NCI-H1105 treated with DMSO at 0.1 percent for 48 hours (cell line): ENCODE data around the gene MMP20.

Experiments used
- DNase-seq: peaks from one replicate; lab custom pipeline; 2025; lab: John Stamatoyannopoulos, UW

Gene MMP20

DNA sequence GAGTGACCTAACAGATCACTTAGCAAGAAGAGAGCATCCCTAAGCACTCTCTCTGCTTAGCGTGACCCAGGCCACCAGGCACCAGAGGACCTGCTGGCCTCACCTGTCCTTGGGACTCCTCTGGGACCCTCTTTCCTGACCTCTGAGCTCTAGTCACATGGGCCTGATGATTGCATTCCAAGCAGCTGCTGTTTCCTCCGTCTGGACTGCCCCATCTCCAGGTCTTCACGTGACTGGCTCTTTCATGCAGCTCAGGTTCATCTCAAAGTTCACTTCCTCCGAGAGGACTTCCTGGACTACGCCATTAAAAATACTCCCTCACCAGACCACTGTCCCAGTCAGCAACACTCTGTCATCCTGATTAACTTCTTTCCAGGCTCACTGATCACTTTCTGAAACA lies 2.9 kb downstream of the MMP20 start:
- no peak for DNase-seq

DNA sequence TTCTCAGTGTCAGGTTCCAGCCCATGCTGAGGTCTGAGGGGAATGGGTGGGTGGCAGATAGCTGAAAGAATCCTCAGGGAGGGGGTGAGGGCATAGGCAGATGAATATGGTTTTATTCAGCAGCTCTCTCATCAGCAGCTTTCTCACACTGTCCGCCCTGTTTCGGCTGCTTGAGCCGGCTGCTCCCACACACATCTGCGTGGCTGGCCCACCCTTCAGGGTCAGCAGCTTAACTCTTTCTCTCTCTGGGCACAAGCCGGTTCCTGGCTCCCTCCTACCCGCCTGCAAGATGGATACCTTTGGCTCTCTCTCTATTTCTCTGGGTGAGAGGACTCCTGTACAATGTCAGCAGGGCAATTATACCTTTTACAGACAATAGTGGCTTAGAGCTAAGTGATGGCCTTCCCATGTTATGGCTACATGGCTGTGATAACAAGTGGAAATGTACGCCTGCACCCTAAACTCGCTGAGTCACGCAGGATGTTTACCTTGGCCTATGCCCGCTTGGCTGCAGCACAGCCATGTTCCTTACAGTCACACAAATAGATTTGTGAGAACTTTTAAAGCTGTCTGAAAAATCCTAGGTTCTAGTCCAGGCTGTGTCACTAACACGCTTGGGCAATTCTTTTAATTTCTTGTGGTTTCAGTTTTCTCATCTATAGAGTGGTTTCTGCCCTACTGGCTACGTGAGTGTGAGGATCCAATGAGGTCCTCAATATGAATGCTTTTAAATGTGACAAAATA lies 4.1 kb downstream of the MMP20 start:
- no peak for DNase-seq

DNA sequence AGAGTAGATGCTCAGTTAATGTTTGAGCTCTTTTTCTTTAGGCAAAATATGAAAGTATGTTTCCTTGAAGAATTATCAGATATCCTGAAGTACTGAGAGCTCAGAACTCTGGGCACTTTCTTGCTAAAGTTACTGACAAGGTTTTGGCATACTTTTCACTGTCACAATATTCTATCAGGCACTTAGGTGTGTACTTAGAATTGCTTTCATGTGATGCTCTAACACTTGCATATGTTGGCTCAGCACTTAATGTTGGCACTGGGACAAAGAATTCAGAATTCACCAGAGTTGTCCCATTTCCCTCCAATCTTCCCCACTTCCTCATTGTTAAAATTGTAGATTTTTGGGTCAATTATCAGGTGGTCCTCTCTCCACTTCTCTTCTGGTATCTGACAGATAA lies 5.0 kb downstream of the MMP20 start:
- DNase-seq = no peak

DNA sequence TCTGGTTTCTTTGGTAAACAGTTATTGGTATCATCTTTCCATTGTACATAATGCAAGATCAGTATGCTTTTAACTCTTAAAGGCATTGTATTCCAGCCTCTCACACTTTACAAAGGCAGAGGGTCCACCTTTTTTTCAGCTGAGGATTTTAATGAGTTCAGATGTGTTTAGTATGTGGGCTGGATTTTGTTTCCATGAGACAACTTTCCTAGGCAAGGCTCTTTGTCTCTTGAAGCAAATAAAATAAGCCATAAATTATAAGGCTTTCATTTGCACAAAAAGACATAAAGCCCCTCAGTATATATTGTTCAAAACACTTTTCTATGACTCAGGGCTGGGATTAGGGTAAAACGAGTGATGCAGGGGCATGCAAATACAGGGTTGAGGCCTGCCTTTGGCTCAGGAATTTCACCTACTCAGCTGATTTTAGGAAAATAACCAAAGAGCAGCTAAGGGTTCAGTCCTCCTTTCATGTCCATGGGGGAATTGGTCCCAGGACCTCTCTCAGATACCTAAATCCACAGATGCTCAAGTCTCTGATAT lies 7.6 kb downstream of the MMP20 start:
- no peak for DNase-seq

DNA sequence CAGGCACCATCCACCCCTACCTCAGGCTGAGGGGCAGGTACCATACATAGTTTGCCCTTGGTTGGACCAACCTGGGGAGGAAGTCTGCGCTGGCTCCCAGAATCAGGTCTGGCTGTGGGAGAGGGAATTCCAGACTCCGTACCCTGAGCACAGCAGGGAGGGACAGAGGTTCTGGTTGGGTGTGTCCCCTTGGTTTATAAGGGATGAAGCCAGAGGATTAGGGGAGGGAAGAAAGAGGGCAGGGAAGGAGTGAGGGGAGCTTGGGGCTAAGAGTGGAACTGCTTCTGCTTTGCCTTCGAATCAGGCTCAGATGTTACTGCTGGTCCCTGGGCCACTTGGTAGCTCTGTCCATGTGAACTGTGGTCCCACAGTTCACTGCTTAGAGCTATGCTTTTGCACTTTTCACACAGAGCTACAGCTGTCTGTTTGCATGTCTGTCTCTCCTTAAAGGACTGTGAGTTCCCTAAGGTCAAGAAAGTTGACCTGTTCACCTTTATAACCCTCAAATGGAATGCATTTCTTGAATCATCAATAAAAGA lies 9.2 kb downstream of the MMP20 start:
- DNase-seq = no peak

DNA sequence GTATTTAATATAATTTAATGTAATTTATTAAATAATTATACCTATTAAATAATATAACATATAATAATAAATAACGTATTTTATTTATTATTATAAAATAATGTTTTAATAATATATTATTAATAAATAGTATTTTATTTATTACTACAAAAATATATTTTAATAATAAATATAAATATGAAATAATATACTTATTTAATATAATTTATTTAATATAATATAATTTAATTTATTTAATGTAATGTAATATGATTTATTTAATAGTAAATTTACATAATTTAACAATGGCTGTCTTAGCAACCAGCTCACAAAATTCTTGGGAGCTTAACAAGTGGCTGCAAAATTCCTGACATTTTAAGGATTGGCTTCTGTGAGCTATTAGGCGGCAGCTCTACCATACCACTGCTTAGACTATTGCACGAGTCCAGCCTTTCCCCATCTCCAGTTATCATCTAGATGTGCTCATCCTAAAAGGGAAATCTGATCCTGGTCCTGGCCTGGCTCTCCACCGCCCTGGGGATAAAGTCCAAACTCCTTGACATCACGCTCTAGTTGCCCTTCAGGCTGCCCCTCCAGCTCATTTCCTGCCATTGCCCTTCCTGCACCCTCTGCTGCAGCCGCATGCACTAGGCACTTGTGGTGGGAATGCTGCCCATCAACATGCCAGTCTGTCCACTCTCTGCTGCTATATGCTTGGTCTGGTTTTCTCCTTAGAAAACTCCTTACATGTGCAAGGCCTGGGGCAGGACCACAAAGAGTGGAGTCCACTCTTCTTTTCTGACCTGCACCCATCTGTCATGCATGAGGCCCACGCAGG lies 9.8 kb downstream of the MMP20 start:
- DNase-seq = no peak

DNA sequence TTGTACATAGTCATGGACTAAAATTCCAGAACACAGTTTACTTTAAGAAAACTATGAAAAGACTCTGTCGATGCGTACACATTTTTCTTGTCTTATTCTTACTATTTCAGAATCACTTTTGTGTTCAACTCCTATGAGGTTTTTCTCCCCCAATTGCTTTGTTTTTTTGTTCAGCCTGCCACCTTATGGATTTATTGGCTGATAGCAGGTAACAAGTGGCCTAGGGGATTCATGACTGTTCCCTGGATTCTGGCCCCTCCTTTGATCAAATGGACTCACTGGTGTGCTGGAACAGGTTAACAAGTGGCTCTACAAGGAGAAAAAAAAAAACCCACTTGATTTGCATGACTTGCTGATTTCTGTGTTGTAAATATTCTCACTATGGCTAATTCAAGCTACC lies 10.6 kb downstream of the MMP20 start:
- peak; percentile 4 for DNase-seq

DNA sequence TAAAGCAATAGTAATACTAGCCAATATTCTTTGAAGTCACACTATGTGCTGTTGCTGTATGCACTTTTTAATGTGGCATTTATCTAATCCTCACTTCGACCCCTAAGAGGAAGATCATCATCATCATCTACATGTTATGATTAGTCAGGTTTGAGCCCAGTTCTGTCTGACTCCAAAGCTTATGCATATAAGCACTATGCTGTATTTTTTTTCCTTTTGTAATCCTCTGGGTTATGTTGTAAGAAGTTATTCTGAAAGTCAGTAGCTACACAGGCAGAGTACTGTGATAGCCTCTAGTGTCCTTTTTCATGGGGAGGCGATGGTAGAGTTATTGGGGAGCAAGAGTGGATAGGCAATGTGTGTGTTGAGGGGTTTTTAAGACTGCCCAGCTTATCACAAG lies 11.1 kb downstream of the MMP20 start:
- DNase-seq = no peak

DNA sequence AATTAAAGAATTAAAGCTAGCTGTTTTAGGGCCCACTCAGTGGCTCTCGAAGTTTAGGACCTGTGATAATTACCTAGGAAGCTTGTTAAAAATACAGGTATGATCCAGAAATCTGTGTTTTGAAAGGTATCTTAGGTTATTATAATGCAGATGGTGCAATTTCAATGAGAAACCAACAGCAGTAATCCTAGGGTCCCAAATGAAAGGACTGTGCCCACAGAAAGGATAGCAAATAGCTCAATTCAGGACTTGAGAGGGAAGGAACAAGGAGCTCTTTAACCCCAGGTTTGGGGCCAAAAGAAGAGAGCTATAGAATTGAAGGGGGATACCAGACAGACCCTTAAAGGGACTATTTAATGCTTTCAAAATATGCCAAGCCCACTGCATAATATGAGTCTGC lies 11.7 kb downstream of the MMP20 start:
- no peak for DNase-seq

DNA sequence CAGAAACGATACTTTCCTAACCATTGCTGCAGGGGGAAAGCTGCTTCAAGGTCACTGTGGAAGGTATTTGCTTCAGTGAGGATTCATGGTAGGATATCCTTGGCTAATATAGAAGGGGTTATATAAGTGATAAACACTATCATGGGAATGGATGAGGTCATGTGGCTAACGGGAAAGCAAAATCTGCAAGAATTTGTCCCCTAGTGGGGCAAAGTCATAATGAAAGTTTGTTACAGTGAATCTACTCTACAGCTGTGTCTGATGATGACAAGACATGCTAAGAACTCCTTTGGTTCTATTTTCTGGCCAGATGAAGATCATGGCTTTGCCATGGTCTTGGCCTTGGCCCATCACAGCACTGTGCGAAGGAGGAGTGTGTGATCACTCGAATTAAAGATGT lies 13.8 kb downstream of the MMP20 start:
- no peak for DNase-seq

DNA sequence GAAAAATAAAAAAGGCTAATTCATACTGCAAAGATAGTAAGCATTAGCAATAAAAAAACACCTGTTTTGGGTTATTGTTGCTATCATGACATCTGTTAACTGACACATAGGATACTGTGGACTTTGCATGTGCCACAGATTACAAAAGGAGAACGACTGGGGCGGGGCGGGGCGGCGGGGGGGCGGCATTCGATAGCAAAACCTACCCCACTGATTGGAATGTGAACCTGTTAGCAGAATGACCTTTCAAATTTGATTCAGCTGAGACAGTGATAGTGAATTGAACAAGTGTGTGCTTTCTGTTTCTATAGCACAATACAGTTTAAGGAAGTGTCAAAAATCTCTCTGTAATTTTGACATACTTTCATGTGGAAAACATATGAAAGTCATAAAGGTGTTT lies 14.9 kb downstream of the MMP20 start:
- no peak for DNase-seq

DNA sequence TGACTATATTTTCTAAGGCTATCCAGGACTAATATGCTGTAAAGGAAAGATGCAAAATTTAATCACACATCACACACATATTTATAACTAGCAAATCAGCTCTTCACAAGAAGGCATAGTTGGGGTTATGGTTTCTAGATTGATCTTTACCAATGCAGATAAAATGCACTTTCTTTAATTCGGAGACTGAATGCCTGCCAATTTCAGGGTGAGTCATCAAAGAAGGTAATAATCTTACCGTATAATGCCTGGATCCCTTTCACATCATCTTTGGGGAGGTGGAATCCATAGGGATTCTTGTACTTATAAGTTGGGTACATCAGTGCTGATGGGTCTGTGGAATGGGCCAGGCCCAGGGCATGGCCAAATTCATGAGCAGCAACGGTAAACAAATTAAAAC lies 16.4 kb downstream of the MMP20 start:
- DNase-seq = no peak

DNA sequence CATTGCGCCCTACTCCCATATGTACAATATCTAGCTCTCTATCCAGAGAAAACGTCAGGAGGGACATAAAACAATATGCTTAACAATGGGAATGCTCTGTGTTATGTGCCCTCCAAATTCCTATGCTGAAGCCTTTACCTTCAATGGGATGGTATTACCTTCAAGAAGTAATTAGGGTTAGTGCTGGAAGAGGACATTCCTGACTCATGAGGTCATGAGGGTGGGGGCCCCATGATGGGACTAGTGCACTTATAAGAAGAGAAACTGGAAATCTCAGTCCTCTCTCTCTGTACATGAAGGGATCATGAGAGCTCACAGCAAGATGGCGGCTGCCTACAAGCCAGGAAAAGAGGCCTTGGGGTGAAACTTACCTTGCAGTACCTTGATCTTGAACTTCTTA lies 20.3 kb downstream of the MMP20 start:
- no peak for DNase-seq

DNA sequence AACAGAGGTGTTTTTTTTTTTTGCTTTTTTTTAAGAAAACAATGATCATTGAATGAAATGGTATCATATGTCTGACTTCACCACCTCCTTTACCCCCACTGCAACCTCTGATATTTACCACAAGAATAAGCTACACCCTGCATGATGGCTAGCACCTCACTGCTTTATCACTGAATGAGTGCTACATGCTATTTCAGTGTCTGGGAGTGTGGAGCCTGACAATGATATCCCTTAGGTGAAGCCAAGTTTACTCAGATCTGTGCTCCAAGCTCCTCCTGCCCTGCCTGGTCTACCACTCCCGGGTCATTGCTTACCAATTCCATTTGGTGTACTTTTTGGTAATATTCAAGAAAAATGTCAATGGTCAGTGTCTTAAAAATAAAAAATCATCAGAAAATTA lies 21.1 kb downstream of the MMP20 start:
- DNase-seq = no peak

DNA sequence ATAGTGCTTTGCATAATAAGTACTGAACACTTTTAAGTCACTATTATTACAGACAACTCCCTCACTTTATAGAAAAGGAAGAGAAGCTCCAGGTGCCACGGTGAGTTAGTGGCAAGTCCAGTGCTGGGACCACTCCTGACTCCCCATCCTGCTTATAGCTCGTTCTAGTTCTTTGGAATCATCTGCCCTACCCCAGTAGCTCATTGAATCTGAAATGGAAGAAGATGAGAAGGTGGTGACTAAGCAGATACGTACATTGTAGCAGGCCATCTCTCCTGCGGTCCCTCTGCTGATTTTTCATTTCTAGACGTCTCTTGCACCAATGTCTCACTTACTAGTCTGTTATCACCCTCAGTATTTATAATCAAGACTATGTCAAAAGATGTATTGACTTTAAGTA lies 21.6 kb downstream of the MMP20 start:
- DNase-seq = no peak

DNA sequence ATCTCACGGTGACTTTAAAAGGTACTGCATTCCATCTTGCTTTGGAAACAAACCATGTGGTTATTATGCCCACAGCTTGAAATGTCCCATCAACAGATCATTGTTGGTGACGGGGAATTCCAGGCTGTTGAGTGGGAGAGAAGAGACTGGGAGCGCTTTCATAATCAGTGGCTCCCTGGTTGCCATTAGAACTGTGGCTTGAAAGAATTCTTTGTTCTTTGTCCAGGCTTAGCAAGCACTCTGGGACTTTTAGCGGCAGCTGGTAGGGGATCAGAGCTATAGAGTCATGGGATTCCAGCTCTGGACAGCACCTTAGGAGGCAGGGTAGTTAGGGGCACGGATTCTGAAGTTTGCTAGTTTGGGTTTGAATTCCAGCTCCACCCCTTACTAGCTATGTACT lies 22.0 kb downstream of the MMP20 start:
- no peak for DNase-seq

DNA sequence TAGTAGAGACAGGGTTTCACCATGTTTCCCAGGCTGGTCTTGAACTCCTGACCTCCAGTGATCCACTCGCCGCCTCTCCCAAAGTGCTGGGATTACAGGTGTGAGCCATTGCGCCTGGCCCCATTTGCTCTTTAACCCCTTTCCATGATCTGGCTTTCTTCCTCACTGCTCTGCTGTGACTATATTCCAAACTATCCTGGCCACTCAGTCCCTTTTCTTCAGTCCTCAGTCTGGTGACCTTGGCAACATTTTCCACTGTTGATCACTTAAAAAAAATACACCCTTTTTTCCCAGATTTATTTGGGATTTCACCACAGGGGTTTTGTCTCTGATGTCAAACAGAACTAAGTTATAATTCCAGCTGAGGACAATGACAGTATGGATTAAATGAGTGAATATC lies 24.5 kb downstream of the MMP20 start:
- DNase-seq = no peak

DNA sequence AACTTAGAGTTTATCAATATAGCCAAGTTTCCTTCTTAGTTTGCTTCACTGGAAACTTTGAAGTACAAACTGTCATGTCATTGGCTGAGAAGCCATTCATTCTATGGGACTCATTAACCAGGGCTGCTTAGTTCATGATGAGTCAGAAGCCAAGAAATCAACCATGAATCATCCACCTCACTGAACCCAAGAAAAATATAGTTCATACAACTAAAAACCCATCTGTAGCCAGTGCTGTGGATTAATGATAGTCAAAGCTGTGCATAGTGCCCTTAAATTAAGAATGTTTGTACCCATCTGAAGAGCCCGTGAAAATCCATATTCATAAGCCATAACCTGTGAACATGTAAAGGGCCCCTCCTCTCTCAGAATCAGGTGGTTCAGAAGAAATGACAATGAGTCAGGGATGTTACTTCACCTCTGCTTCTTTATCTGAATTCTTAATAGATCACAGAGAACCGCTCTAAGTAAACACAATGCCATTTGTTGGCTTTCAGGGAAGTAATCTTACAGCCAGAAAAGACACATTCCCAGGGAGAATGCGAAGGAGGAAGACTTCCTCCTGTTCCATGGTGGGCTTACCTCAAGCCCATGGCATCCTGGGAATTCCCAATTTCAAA lies 25.4 kb downstream of the MMP20 start:
- no peak for DNase-seq

DNA sequence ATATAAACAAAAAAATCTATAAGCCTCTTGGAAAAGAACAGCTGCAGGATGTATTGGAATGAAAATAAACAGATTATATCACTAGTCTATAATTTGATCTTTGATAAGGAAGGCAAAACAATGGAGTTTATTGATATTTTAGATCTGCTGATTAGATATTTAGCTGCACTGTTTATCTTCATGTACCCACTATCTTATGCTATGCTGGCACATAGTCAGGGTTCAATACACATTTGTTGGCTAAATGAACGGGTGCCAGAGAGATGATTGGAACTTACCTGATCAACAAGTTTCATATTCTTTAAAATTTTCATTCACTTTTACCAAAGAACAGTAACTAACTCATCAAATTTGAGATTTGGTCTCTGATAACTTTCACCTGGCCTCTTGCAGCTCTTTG lies 26.9 kb downstream of the MMP20 start:
- no peak for DNase-seq

DNA sequence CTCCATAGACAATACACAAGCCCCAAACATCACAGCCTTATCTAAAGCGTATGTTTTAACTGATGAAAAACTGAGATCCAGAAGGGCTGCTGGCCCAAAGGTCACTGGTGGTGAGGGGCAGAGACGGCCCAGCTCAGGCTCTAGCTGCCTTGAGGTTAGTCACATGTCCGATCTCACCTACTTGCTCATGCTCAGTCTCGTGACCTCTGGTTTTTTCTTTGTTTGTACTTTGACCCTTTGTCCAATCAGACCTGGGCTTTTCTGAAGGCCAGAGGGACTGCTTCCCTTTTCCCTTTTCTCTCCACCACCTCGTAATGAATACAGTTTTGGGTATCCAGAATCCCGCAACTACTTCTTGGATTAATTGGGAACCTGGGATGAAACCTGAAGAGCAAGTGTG lies 28.6 kb downstream of the MMP20 start:
- DNase-seq = no peak

DNA sequence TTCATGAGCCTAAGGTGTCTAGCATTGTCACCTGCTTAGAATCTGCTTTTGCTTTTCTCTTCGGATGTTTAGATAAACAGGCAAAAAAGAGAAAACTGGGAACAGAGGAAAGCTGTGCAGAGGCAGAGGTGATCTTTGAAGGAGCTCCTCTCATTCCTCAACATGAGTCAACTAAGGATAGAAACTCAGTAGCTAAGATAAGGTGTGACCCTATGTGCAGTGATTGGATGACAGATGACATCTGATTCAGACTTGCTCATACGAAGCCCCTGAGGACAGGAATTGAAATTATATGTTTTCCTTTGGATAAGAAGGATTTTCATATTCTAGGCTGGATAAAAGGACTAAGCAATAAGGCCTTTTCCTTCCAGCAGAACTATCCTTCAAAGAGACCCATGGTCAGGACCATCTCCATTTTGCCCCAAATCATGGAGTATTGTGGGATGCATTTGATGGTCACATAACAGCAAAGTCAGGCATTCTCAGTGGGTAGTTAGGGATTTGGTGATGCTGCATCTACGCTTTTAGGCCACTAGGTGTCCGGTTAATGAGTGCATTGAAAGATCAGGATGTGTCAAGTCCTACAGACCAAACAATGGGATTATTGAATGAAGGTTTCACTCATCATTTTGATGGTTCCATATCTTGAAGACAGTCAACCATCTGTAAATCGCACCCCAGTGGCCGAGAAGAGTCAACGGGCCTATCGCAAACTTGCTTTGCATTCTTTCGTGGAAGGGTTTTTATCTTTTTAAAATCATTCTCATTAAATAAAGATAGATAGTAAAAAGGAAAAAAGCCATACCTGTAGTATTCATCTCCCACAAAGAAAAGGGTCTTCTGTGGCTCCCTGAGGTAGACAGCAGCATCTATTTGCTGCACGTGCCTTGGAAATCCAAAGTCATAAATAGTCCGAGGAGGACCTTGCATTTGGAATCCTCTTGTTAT lies 32.2 kb downstream of the MMP20 start:
- DNase-seq = no peak

DNA sequence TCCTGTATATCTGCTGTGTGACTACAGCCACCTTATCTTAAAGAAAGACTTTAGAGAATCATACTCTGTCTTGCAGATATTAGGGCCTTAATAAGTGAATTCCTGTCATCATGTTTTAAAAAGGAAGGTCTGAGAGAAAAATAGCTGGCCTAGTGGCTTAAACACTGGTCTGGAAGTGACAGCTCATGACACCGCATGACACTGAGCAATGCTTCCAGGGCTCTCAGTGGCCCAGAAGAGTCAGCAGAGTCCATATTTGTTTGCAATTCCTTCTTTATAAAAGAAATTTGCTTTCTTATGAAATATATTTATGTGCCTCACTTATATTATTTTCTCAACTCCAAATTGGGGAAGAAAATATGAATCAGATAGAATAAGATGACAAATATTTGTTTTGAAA lies 33.0 kb downstream of the MMP20 start:
- DNase-seq = no peak
